ENCODE results near the gene MADCAM1.

The MADCAM1 gene

DNA sequence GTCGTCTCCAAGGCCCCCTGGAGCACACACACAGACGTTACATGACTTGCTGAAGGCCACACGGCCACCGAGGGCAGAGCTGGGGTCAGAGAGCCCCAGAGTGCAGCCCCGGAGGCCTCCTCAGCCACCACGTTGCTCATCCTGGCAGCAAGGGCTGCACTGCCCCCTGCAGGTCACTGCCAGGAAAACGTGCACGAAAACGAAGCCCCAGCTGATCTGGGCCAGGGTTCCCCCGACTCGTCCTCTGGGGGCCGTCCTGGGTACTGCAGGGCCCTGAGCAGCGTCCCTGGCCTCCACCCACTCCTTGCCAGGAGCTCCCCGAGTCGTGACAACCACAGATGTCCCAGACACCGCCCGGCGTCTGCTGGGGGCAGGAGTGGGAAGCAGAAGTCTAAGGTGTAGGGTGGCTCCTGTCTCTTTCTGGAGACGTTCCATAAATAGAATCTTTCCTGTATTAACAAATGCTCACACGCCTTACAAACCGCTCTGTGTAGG lies 14.4 kb downstream of the MADCAM1 start:
- peak; percentile 82 to 93 (median 89) for DNase-seq

GRCh38 chr19:511101-511851 lies 15.0 kb downstream of the MADCAM1 start:
- peak; percentile 23 to 78 (median 53) for DNase-seq

- DNase-seq, result no peak
Measured at GRCh38 chr19:512547-513365, 16.5 kb downstream of the MADCAM1 start.

DNA sequence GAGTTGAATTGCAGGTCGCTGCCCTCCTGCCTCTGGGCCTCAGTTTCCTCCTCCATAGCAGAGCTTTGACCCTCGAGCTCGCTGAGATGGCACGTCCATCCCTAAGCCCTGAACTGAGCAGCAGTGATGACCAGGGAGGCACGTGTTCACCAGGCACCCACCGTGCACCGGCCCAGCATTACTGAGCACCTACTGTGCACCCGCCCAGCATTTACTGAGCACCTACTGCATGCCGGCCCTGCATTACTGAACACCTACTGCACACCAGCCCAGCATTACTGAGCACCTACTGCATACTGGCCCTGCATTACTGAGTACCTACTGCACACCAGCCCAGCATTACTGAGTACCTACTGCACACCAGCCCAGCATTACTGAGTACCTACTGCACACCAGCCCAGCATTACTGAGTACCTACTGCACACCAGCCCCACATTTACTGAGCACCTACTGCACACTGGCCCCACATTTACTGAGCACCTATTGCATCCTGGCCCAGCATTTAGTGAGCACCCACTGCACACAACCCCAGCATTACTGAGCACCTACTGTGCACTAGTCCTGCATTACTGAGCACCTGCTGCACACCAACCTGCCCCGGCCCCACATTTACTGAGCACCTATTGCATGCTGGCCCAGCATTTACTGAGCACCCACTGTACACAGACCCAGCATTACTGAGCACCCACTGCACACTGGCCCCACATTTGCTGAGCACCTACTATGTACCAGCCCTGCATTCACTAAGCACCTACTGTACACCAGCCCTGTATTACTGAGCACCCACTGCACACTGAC lies 17.3 kb downstream of the MADCAM1 start:
- DNase-seq, result no peak

GRCh38 chr19:514166-514663 lies 17.9 kb downstream of the MADCAM1 start:
- DNase-seq, result no peak

- no peak for DNase-seq
Measured at GRCh38 chr19:517721-518597, 21.7 kb downstream of the MADCAM1 start.

- DNase-seq, result peak in 2 of 4 experiments; percentile 33 to 69
Measured at GRCh38 chr19:518598-519231, 22.4 kb downstream of the MADCAM1 start.

- no peak for DNase-seq
Measured at GRCh38 chr19:519449-519865, 23.2 kb downstream of the MADCAM1 start.

- DNase-seq, result no peak
Measured at GRCh38 chr19:522726-523125, 26.4 kb downstream of the MADCAM1 start.

DNA sequence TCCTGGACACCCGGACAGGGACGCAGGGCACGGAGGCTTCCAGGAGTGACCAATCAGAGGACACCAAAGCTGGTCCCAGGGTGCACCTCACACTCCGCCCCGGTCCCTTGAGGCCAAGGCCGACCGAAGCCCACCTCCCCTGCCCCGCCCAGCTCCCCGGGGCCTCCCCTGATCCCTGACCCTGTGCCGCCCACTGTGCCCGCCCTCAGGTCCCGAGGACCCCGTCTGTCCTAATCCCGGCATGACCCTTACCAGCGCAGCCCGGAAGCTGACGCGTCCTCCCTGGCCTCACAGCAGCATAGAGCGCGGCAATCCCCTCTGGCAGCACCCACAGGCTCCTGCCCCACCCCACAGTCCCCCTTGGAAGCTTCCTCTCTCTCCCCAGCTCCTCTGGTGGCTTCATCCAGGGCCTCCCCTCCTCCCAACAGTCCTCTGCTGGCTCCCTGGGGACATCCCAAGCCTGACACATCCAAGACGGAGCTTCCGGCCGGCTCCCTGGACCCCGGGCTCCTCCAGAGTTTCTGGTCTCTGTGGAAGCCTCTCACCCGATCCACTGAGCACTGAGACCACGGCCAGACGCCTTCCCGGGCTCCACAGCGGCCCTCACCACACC lies 27.9 kb downstream of the MADCAM1 start:
- no peak for DNase-seq

DNA sequence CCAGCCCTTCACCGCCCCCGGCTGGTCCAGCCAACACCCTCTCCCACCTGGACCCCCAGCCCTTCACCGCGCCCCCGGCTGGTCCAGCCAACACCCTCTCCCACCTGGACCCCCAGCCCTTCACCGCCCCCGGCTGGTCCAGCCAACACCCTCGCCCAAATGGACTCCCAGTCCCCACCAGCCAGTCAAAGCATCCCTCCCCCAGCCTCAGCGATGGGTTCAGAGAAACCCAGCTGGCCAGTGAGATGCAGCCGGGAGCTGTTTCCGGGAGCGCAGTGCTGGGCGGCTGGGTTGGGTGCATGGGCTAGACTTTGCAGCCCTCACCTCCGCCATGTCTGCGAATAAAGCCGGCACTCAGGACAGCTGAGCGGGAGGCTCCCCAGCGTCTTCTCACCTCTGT lies 28.7 kb downstream of the MADCAM1 start:
- DNase-seq, result no peak

DNA sequence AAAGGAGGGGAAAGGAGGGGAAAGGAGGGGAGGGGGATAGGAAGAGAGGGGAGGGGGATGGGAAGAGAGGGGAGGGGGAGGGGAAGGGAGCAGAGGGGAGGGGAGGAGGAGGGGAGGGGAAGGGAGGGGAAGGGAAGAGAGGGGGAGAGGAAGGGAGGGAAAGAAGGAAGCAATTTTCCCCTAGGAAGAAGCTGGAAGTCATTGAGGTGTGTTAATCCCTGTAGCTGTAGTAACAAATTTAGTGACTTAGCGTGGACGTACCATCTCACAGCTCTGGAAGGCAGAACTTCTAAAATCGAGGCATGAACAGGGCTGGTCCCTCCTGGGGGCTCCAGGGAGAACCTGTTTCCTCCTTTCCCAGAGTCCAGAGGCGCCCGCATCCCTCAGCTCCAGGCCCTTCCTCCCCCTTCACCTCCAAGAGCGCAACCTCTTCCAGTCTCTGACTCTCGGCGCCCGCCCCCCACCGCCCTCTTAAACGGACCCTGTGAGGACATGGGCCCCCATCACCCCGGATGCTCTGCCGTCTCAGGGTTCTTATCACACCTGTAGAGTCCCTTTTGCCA lies 29.7 kb downstream of the MADCAM1 start:
- no peak for DNase-seq

- DNase-seq, result no peak
Measured at GRCh38 chr19:530134-531008, 34.1 kb downstream of the MADCAM1 start.

- peak; percentile 62 to 87 (median 75) for DNase-seq
Measured at GRCh38 chr19:531009-531752, 34.9 kb downstream of the MADCAM1 start.

DNA sequence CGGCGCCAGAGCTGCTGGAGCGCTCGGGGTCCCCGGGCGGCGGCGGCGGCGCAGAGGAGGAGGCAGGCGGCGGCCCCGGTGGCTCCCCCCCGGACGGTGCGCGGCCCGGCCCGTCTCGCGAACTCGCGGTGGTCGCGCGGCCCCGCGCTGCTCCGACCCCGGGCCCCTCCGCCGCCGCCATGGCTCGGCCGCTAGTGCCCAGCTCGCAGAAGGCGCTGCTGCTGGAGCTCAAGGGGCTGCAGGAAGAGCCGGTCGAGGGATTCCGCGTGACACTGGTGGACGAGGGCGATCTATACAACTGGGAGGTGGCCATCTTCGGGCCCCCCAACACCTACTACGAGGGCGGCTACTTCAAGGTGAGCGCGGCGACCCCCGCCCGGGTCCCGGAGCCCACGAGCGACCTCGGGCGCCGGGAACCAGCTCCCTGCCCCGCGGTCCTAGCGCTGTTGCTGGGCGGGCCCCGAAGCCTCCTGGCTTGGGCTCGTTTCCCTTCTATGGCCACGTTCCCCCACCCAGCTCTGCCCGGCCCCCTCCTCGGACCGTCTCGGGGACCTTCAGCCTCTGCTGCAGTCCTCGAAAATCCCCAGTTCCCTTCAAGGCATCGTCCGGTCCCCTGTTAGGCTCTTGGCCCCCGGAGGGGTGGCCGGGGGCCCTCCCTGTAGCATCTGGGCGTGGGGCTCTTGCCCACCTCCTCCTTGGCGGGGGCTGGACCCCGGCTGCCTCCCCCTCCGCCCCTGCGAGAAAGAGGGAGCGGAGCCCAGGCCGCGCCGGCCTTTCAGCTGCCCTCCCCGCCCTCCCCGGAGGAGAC lies 35.7 kb downstream of the MADCAM1 start, which contains the start of gene CDC34:
TSS of gene CDC34 (plus strand) at position 8 of the 808 bp plus-strand sequence. CDS start at position 180, 172 bp downstream.
- DNase-seq, result no peak

DNA sequence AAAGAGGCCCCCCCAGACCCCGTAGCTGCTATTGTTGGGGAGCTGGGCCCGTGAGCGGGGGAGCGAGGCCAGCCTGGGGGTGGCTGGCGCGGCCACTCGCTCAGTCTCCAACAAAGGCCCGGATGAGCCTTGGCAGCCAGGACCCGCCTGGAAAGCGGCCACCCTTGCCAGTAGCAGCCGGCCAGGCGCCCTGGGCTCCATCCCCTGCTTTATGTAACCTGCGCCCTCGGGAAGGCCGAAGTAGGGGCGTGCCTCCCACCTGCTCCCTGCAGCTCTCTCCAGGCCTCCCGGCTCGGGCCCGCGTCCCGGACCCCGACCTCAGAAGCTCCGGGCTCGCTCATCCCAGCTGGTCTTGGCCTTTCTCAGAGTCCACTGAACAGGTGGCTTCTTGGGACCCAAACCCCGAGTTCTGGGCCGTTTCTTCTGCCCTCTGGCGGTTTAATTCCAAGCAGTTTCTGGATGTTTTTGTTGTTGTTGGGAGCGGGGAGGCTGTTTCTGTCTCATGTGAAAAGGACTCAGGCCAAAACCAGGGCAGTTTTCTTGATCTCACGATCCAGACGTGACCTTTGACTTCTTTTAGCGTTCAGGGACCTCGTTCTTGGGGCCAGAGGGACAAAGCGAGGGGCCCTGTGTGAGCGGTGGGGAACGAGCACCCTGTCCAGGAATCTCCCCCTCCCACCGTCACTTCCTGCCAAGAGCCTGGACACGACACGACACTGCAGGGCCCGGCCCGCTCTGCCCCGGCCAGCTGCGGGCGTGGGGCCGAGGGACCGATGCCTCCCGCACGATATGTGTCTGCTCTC lies 36.5 kb downstream of the MADCAM1 start:
- peak in 1 of 4 experiments; percentile 15 for DNase-seq
